ENCODE data around the gene ATP8A2.
A peak's percentile ranks its signal among the peaks of the same experiment; 100 is the strongest.

ATP8A2 gene

DNA sequence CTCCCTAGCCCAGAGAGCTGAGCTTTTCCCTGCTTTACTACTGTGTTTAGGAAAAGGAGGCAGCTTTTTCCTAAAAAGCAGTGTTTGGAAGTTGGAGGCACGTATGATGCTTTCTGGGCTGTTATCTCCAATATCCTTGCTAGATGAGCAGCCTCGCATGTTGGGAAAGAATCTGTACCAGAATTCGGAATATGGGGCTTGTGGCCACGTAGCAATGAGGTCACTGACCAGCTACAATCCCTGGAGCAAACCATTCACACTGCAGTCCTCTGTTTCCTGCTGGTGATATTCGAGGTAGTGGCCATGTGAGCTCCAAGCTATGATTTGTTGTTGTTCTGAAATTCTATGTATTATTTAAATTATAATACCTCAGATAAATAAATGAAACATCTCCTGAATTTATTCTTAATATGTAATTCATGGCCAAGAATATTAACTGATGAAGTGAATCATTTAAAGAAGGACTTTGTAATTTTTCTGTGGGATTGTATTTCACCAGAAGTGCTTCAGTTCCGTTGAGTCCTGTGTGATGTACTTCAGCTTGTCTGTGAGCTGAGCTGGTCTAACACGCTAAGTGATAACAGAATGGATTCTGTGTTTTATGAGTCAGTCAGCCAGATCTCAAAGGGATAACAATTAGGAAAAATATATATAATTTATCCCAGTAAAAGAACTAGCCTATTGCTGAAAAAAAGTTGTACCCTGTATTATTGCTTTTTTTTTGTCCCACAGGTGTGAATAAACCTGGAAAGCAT is 360.5 kb downstream of the ATP8A2 start:
- no peak overlapping the region for H3K27ac Mint-ChIP-seq
- H3K27me3 Mint-ChIP-seq: peaks cover 2% of the 10 kb centered on the region
- no peaks in the 10 kb centered on the region for H3K9me3 Mint-ChIP-seq (ENCODE audit: low read depth)
- peaks cover 11% of the 10 kb centered on the region for H3K4me1 Mint-ChIP-seq (ENCODE audit: low read depth)
- H3K4me3 Mint-ChIP-seq: no peak overlapping the region
- H3K36me3 Mint-ChIP-seq: no peaks in the 10 kb centered on the region

DNA sequence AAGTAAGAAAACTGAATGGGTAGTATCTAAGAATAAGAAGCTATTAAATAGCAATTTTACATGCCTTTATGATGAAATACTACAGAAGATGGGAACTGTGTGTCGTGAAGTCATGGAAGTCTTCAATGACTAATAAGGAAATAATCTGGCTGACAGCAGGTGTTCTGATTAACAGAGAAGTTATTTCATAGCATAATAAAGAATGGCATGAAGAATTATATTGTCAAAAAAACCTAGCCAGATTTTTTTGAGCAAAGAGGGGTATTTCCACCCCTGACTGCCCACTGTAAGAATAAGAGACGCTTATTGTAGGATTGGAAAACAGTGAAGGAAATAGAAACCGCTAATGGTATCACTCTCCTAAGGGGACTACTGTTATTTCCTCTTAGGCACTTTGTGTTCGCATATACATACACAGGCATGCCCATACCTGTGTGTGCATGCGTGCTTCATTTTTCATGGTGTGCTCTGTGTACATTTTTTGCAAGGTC is 361.3 kb downstream of the ATP8A2 start:
- Mint-ChIP-seq H3K9me3 (ENCODE audit: low read depth) (no peaks in the 10 kb centered on the region), H3K36me3 (no peaks in the 10 kb centered on the region), H3K4me3 (no peak overlapping the region), H3K27ac (no peak overlapping the region), H3K27me3 (peaks cover 2% of the 10 kb centered on the region), H3K4me1 (ENCODE audit: low read depth) (peaks cover 15% of the 10 kb centered on the region)

DNA sequence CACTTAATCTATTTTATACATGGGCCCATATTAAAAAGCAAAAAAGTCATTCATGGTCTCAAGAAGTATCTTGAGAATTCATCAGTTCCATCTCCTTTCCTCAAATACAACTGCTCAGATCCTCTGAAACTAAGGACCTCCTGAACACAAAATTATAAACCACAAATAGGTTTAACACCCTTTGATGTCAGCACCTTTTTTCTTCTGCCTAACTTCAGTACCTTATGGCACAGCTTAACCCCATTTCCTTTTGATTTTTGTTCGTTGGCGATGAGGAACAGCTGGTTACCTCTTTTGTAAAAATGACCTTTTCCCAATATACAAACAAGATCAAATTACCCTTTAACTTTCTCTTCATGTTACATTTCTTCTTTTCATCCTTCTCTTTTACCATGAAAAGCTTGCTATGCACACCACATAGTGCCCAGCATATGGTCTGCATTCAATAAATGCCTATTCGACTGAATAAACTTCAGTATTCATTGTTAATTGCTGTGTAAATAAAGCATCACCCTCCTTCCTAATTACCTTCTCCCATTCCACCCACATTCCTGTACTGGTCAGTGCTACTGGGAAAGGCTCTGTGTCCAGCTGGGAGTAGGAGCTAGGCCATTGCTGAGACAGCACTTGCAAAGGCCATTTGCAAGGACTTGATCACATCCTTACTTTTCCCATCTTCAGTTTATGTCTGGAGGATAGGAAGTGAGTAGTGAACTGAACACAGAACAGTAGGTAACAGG is 362.1 kb downstream of the ATP8A2 start:
- peaks cover 23% of the 10 kb centered on the region for H3K4me1 Mint-ChIP-seq (ENCODE audit: low read depth)
- H3K27ac Mint-ChIP-seq: no peak overlapping the region
- no peaks in the 10 kb centered on the region for H3K36me3 Mint-ChIP-seq
- no peaks in the 10 kb centered on the region for H3K9me3 Mint-ChIP-seq (ENCODE audit: low read depth)
- H3K27me3 Mint-ChIP-seq: peaks cover 2% of the 10 kb centered on the region
- no peak overlapping the region for H3K4me3 Mint-ChIP-seq

DNA sequence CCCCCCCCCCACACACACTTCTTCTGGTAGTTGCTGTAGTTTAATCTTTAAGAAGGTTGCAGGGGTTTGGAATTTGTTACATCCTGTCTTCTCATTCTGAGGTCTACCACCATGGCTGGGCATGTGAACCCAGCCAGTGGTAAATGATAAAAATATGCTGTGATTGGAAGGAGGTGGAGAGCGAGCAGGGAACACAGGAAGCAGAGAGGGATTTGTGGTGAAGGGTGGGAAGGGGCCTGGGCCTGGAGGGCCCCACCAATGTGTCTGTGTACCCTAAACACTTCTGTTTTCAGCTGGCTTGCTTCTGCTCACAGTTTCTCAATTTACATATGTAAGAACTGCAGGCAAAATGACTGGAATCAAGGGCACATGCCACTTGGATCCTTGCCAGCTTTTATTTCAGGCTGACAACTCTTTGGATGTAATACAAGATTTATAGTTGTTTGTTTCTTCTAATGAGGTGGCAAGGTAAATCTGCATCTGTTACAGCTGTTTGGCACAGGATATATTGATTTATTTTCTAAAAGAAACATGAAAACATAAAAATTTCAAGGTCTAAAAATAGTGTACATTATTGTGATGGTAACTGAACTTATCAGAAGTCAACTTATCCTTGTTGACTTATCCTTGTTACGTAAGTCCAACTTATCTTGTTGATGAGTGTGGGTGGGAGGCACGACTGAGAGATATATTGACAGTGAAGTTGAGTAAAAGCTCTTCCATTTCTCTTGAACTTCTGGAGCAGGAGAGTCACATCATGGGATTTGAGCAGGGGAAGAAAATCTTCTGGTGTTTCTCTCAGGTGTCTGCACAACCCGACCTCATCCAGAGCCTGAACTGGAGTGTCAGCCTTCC is 366.8 kb downstream of the ATP8A2 start:
- H3K27ac Mint-ChIP-seq: no peak overlapping the region
- H3K4me3 Mint-ChIP-seq: peak overlapping the region; percentile 15
- H3K27me3 Mint-ChIP-seq: no peaks in the 10 kb centered on the region
- peaks cover 26% of the 10 kb centered on the region for H3K4me1 Mint-ChIP-seq (ENCODE audit: low read depth)
- no peaks in the 10 kb centered on the region for H3K36me3 Mint-ChIP-seq
- H3K9me3 Mint-ChIP-seq (ENCODE audit: low read depth): no peaks in the 10 kb centered on the region

DNA sequence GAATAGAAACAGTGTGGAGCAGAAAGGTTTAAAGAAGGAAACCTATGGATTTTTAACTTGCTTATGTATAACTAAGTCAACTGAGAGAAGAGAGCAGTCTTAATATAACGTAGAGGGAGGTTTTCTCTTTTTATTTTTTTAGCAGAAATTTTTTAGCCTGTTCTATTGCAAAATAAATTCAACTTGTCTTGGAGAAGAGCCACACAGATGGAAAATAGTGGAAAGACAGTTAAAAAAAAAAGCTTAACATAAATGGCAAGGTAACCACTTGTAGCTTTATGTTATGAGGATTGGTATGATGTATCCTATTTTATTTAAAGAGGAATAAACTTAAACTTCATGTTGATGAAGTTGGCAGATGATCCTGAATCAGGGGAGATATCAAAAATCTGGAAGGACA is 367.6 kb downstream of the ATP8A2 start:
- Mint-ChIP-seq H3K27ac (no peak overlapping the region), H3K4me1 (ENCODE audit: low read depth) (peaks cover 20% of the 10 kb centered on the region), H3K4me3 (no peak overlapping the region), H3K9me3 (ENCODE audit: low read depth) (no peaks in the 10 kb centered on the region), H3K36me3 (no peaks in the 10 kb centered on the region), H3K27me3 (no peaks in the 10 kb centered on the region)

DNA sequence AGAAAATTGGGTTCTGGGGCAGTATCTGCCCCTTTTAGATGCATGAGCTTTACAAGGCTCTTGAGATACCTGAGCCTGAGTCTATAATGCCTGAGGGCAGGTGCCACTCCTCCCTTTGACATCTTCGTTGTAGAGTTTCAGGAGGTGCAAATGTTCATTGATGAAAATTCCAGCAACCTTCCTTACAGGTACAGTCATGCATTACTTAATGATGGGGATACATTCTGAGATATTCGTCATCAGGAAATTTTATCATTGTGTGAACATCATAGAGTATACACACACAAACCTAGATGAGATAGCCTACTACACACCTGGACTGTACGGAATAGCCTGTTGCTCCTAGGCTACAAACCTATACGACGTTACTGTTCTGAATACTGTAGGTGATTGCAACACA is 370.0 kb downstream of the ATP8A2 start:
- H3K4me1 Mint-ChIP-seq (ENCODE audit: low read depth): peaks cover 17% of the 10 kb centered on the region
- H3K36me3 Mint-ChIP-seq: no peaks in the 10 kb centered on the region
- H3K9me3 Mint-ChIP-seq (ENCODE audit: low read depth): no peaks in the 10 kb centered on the region
- H3K27ac Mint-ChIP-seq: no peak overlapping the region
- H3K4me3 Mint-ChIP-seq: no peak overlapping the region
- no peaks in the 10 kb centered on the region for H3K27me3 Mint-ChIP-seq

DNA sequence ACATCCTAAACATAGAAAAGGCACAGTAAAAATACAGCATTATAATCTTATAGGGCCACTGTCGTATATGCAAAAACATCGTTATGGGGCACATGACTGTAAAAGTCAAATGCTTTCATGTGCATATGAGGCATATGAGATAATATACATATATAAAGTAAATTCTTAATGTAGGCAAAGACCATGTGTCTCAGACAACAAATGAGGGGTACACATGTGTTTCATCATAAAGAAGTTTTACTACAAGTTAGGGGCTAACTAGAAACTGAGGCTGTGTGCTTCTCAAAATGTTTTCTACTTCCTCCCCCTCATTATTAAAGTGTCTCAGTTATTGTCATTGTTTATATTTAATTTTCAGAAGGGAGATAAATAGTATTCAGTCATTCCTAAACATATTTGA is 370.4 kb downstream of the ATP8A2 start:
- Mint-ChIP-seq H3K27me3 (no peaks in the 10 kb centered on the region), H3K4me1 (ENCODE audit: low read depth) (peaks cover 16% of the 10 kb centered on the region), H3K9me3 (ENCODE audit: low read depth) (no peaks in the 10 kb centered on the region), H3K4me3 (no peak overlapping the region), H3K27ac (no peak overlapping the region), H3K36me3 (no peaks in the 10 kb centered on the region)

DNA sequence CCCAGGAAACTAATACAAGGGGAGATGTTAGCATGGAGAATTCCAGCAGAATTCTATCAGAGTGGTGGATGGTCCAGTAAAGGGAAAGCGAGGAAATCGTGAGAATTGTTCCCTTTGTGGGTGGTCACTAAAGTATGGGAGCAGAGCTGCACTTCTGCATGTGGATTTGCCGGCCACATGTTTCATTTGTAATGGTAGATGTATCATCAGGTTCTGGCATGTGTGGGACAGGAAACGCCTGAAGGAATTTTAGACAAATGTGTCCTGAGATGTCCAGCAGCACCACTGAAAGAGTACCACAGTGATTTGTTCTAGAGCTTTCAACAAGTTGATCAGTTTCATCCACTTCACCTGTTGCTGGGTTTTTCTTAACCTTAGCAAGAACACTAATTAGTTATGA is 371.6 kb downstream of the ATP8A2 start:
- Mint-ChIP-seq H3K4me3 (no peak overlapping the region), H3K4me1 (ENCODE audit: low read depth) (peaks cover 8% of the 10 kb centered on the region), H3K27ac (no peak overlapping the region), H3K9me3 (ENCODE audit: low read depth) (no peaks in the 10 kb centered on the region), H3K27me3 (no peaks in the 10 kb centered on the region), H3K36me3 (no peaks in the 10 kb centered on the region)

DNA sequence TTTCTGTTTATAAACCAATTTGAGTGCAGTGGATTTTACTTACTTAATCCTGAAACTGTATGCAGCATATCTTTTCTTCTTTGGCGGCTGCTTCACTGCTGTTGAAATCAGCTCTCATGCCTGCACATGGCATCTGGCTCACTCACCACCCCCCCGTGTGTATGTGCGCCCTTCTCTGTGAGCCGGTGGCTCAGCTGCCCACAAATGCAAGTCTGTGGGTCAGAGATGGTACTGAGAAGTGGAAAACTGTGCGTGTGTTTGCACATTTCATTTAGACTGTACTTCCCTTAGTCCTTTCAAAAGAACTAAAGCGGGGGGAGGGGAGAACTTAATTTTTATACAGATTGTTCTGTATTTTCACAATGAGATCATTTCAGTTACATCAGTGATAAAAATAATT is 372.4 kb downstream of the ATP8A2 start:
- H3K36me3 Mint-ChIP-seq: no peaks in the 10 kb centered on the region
- H3K4me1 Mint-ChIP-seq (ENCODE audit: low read depth): peaks cover under 1% of the 10 kb centered on the region
- no peaks in the 10 kb centered on the region for H3K9me3 Mint-ChIP-seq (ENCODE audit: low read depth)
- H3K27me3 Mint-ChIP-seq: no peaks in the 10 kb centered on the region
- no peak overlapping the region for H3K27ac Mint-ChIP-seq
- H3K4me3 Mint-ChIP-seq: no peak overlapping the region

DNA sequence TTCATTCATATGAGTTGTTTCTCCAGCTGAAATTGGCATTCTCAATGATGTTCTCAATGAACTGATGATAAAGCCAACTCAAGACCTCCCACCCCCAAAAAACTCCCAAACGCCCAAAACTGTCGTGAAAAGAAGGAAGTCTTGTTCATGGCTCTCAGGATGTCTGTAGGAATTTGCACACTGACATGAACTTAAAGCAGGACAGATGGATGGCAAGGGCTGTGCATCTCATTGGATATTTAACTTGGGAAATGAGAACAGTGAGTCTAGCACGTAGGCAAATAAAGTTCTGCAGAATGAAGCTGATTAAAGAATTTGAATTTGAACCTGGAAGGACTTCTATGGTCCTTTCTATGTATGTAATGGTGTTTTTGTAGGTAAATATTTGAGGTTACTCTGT is 374.4 kb downstream of the ATP8A2 start:
- Mint-ChIP-seq H3K27ac (no peak overlapping the region), H3K9me3 (ENCODE audit: low read depth) (no peaks in the 10 kb centered on the region), H3K36me3 (no peaks in the 10 kb centered on the region), H3K4me1 (ENCODE audit: low read depth) (no peaks in the 10 kb centered on the region), H3K4me3 (no peak overlapping the region), H3K27me3 (no peaks in the 10 kb centered on the region)

DNA sequence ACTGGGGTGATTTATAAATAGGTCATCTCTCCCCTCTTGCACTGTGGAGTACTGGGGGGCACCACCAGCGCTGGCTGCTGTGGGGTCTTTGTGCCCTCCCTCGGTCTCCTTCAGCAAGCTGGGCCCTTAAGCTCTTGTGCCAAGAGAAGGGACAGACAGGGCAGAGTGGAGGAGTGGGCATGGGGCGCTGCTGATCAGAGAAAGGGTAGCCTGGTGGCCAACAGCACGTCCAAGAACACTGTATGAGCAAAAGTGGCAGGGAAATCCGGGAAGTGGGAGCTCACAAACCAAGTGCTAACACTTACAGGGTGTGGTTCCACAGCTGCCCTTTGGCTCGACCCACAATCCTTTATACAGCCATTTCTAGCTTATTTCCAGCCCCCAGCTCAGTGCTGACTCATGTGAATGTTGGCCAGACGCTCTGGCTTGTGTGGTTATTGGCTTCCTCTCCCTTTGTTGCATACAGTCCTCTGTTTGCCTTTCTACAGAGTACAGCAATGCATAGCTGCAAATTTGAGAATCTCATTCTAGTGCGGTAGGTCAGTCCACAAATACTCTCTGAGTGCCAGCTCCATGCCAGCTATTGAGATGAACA is 381.3 kb downstream of the ATP8A2 start:
- Mint-ChIP-seq H3K27ac (no peak overlapping the region), H3K9me3 (ENCODE audit: low read depth) (no peaks in the 10 kb centered on the region), H3K27me3 (peaks cover 3% of the 10 kb centered on the region), H3K4me3 (no peak overlapping the region), H3K4me1 (ENCODE audit: low read depth) (peaks cover 3% of the 10 kb centered on the region), H3K36me3 (no peaks in the 10 kb centered on the region)

DNA sequence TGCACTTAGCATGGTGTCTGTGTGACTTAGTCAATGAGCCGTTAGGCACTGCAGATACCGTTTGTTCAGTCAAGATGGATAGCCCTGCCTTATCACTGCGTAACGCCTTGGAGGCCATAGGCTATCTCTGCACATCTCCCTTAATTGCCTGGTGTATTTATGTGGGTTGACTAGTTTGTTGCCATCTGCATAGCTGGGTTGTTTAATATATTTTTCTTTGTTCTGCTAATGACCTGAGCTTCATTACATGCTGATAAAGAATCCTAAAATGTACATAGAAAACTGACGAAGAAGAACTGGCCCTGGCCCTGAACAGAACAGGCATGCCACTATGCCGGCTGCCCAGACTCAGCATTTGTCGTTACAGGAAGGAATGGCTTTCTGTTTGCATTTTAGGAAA is 382.2 kb downstream of the ATP8A2 start:
- H3K4me3 Mint-ChIP-seq: no peak overlapping the region
- peaks cover 3% of the 10 kb centered on the region for H3K4me1 Mint-ChIP-seq (ENCODE audit: low read depth)
- no peak overlapping the region for H3K27ac Mint-ChIP-seq
- peaks cover 3% of the 10 kb centered on the region for H3K27me3 Mint-ChIP-seq
- H3K9me3 Mint-ChIP-seq (ENCODE audit: low read depth): no peaks in the 10 kb centered on the region
- H3K36me3 Mint-ChIP-seq: no peaks in the 10 kb centered on the region

DNA sequence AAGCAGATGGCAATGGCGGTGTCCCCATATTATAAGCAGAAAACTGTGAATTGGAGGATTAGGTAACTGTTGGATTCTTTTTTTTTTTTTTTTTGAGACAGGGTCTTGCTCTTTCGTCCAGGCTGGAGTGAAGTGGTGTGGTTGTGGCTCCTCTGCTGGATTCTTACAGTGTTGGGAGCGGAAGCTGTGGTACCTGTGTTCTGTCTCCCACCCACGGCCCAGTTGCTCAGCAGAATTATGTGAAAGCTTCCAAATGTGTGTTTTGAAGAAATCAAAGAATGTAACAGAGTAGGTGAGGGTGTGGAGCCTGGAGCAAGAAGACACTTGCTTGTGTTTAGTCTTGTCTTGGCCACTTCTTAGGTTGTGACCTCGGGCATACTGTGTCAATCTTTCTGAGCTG is 384.5 kb downstream of the ATP8A2 start:
- H3K27me3 Mint-ChIP-seq: peaks cover 3% of the 10 kb centered on the region
- H3K9me3 Mint-ChIP-seq (ENCODE audit: low read depth): no peaks in the 10 kb centered on the region
- H3K36me3 Mint-ChIP-seq: no peaks in the 10 kb centered on the region
- peaks cover 3% of the 10 kb centered on the region for H3K4me1 Mint-ChIP-seq (ENCODE audit: low read depth)
- no peak overlapping the region for H3K27ac Mint-ChIP-seq
- no peak overlapping the region for H3K4me3 Mint-ChIP-seq

DNA sequence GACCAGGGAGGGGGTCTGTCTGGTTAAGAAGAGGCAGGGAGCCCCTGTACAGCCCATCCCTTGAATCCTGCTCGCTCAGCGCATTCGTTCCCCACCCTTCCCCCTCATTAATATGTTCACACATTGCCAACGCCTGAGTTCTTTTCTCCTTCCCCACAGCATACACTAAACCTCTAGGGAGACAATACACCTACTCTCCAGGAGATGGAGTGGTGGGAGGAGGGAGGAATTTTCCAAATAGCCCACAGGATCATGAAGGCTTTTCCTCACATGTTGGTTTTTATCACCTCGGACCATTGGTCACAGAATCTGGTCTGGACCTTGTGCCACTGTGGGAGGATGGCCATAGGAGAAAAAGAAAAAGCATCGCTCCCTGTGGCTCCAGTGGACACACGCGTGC is 385.1 kb downstream of the ATP8A2 start:
- no peaks in the 10 kb centered on the region for H3K36me3 Mint-ChIP-seq
- no peak overlapping the region for H3K4me3 Mint-ChIP-seq
- peaks cover 3% of the 10 kb centered on the region for H3K27me3 Mint-ChIP-seq
- H3K9me3 Mint-ChIP-seq (ENCODE audit: low read depth): no peaks in the 10 kb centered on the region
- H3K4me1 Mint-ChIP-seq (ENCODE audit: low read depth): peaks cover 3% of the 10 kb centered on the region
- H3K27ac Mint-ChIP-seq: no peak overlapping the region

DNA sequence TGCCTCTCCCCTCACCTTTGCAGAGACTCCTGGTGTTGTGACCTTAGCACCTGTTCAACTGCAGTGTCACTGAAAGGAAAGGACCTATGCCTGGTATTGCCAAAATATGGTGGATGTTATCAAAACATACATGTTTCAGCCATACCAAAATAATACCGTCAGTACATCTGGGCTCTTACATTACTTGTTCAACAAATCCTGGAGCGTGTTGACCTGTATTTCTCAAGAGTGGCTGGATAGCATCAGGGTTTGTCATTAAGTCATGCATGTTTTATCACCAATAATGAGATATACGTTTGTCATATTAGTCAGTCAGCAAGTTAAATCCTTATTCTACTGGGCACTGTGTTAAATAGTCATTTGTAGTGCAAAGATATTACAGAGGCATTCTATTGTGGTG is 389.3 kb downstream of the ATP8A2 start:
- H3K9me3 Mint-ChIP-seq (ENCODE audit: low read depth): no peaks in the 10 kb centered on the region

More for the DNA sequence above, 389.3 kb downstream of the ATP8A2 start:
- H3K36me3 Mint-ChIP-seq: no peaks in the 10 kb centered on the region
- peaks cover 3% of the 10 kb centered on the region for H3K27me3 Mint-ChIP-seq
- H3K27ac Mint-ChIP-seq: no peak overlapping the region
- H3K4me3 Mint-ChIP-seq: no peak overlapping the region
- peaks cover 21% of the 10 kb centered on the region for H3K4me1 Mint-ChIP-seq (ENCODE audit: low read depth)

Measured in activated naive CD8-positive, alpha-beta T cell (primary cell).